ENCODE measurements around the gene PPP3R2. TPM values are rescaled to one million over a fixed set of nuclear protein-coding genes. Genes with fewer than 3 reads are reported as not detected.

PPP3R2 gene
- total and polyA plus RNA-seq, 2 experiments from 2014 or later = not detected

GRCh38 chr9:101605547-101605946 is 10.8 kb upstream of the PPP3R2 start (continued):
- TF ChIP-seq CTCF (conservative IDR thresholded peaks at IDR 0.05; ENCODE audit: low read depth in 2 of 2) (no peak), EZH2phosphoT487 (IDR thresholded peaks at IDR 0.05; ENCODE audit: unreplicated experiment) (no peak), ZNF462 (CRISPR knock-in tag; IDR thresholded peaks at IDR 0.05) (no peak)

GRCh38 chr9:101604296-101604695 is 9.5 kb upstream of the PPP3R2 start:
- no peaks in the 10 kb centered on the region for H4K20me1 ChIP-seq (replicated peaks; ENCODE audit: insufficient read depth)
- no peaks in the 10 kb centered on the region for H3K79me2 ChIP-seq (replicated peaks; ENCODE audit: insufficient read depth)
- Mint-ChIP-seq H3K36me3 (ENCODE audit: low read depth) (no peaks in the 10 kb centered on the region), H3K27ac (no peak overlapping the region), H3K9me3 (no peaks in the 10 kb centered on the region), H3K27me3 (ENCODE audit: insufficient read depth, low read depth, poor library complexity) (no peaks in the 10 kb centered on the region), H3K4me1 (peaks cover 5% of the 10 kb centered on the region; the same call in 2 of the 3 replicates), H3K4me3 (no peak overlapping the region)
- no peak overlapping the region for H3K4me2 ChIP-seq
- H3K27ac ChIP-seq (ENCODE audit: low read depth) = no peak overlapping the region
- H3K9me2 ChIP-seq (ENCODE audit: insufficient read depth) = no peaks in the 10 kb centered on the region
- DNase-seq (ENCODE audit: low spot score) (no peak), ATAC-seq (no peak)
- H3F3A ChIP-seq (replicated peaks; ENCODE audit: low read depth) = no peaks in the 10 kb centered on the region
- H3K36me3 ChIP-seq (ENCODE audit: insufficient read depth) = no peaks in the 10 kb centered on the region
- no peaks in the 10 kb centered on the region for H3K27me3 ChIP-seq (ENCODE audit: insufficient read depth)
- no peaks in the 10 kb centered on the region for H3K4me1 ChIP-seq (ENCODE audit: insufficient read depth)
- H3K4me3 ChIP-seq = no peak overlapping the region
- 0 out of 2 replicates have a peak overlapping the region, but pooled peaks have one; percentile 25 for H2AFZ ChIP-seq
- TF ChIP-seq EZH2phosphoT487 (IDR thresholded peaks at IDR 0.05; ENCODE audit: unreplicated experiment) (no peak), NANOG (IDR thresholded peaks at IDR 0.05; ENCODE audit: borderline replicate concordance) (no peak), ZNF331 (CRISPR knock-in tag; IDR thresholded peaks at IDR 0.05; ENCODE audit: low read depth) (no peak), CREB1 (CRISPR knock-in tag; IDR thresholded peaks at IDR 0.05; ENCODE audit: low read depth) (no peak), ZNF462 (CRISPR knock-in tag; IDR thresholded peaks at IDR 0.05) (no peak), POLR2AphosphoS5 (IDR thresholded peaks at IDR 0.05; ENCODE audit: low read depth) (no peak), ZNF114 (CRISPR knock-in tag; IDR thresholded peaks at IDR 0.05) (no peak)
